Measurements from ENCODE around the gene EHD4. TPM values are rescaled to one million over a fixed set of nuclear protein-coding genes. Genes with fewer than 3 reads are reported as not detected.
A peak's percentile ranks its signal among the peaks of the same experiment; 100 is the strongest.

Gene EHD4
- total RNA-seq, 1 donor from 2014 or later = 64.9 TPM

- H3K4me3 Mint-ChIP-seq (ENCODE audit: unreplicated experiment) = peak overlapping the region; percentile 23
- no peak overlapping the region for H3K27ac Mint-ChIP-seq (ENCODE audit: unreplicated experiment)
- TF ChIP-seq CTCF (IDR thresholded peaks at IDR 0.05; ENCODE audit: unreplicated experiment) = no peak
- peaks cover 64% of the 10 kb centered on the region for H3K36me3 Mint-ChIP-seq (ENCODE audit: low read depth, unreplicated experiment)
- H3K4me1 Mint-ChIP-seq (ENCODE audit: unreplicated experiment) = peaks cover 40% of the 10 kb centered on the region
- no peak for DNase-seq (ENCODE audit: low spot score)
- peaks cover 13% of the 10 kb centered on the region for H3K27me3 Mint-ChIP-seq (ENCODE audit: unreplicated experiment)
- H3K9me3 Mint-ChIP-seq (ENCODE audit: unreplicated experiment) = no peaks in the 10 kb centered on the region
Measured at GRCh38 chr15:41917767-41918430, 54.5 kb downstream of the EHD4 start.

- H3K27me3 Mint-ChIP-seq (ENCODE audit: unreplicated experiment) = peaks cover 11% of the 10 kb centered on the region
- H3K36me3 Mint-ChIP-seq (ENCODE audit: low read depth, unreplicated experiment) = peaks cover 53% of the 10 kb centered on the region
- H3K4me3 Mint-ChIP-seq (ENCODE audit: unreplicated experiment) = no peak overlapping the region
- DNase-seq (ENCODE audit: low spot score) = no peak
- no peak for TF ChIP-seq CTCF (IDR thresholded peaks at IDR 0.05; ENCODE audit: unreplicated experiment)
- H3K4me1 Mint-ChIP-seq (ENCODE audit: unreplicated experiment) = peaks cover 18% of the 10 kb centered on the region
- no peaks in the 10 kb centered on the region for H3K9me3 Mint-ChIP-seq (ENCODE audit: unreplicated experiment)
- no peak overlapping the region for H3K27ac Mint-ChIP-seq (ENCODE audit: unreplicated experiment)
Measured at GRCh38 chr15:41915255-41915994, 56.9 kb downstream of the EHD4 start.

GRCh38 chr15:41914411-41914810, 57.9 kb downstream of the EHD4 start:
- no peak overlapping the region for H3K27ac Mint-ChIP-seq (ENCODE audit: unreplicated experiment)
- peaks cover 18% of the 10 kb centered on the region for H3K4me1 Mint-ChIP-seq (ENCODE audit: unreplicated experiment)
- no peak overlapping the region for H3K4me3 Mint-ChIP-seq (ENCODE audit: unreplicated experiment)
- peaks cover 8% of the 10 kb centered on the region for H3K27me3 Mint-ChIP-seq (ENCODE audit: unreplicated experiment)
- H3K9me3 Mint-ChIP-seq (ENCODE audit: unreplicated experiment) = no peaks in the 10 kb centered on the region
- peaks cover 50% of the 10 kb centered on the region for H3K36me3 Mint-ChIP-seq (ENCODE audit: low read depth, unreplicated experiment)
- TF ChIP-seq CTCF (IDR thresholded peaks at IDR 0.05; ENCODE audit: unreplicated experiment) = no peak
- no peak for DNase-seq (ENCODE audit: low spot score)

- Mint-ChIP-seq H3K4me3 (ENCODE audit: unreplicated experiment) (no peak overlapping the region), H3K27ac (ENCODE audit: unreplicated experiment) (peak overlapping the region; percentile 9), H3K36me3 (ENCODE audit: low read depth, unreplicated experiment) (peaks cover 52% of the 10 kb centered on the region), H3K9me3 (ENCODE audit: unreplicated experiment) (no peaks in the 10 kb centered on the region), H3K27me3 (ENCODE audit: unreplicated experiment) (peaks cover 8% of the 10 kb centered on the region), H3K4me1 (ENCODE audit: unreplicated experiment) (peaks cover 15% of the 10 kb centered on the region)
- DNase-seq (ENCODE audit: low spot score) = no peak
- TF ChIP-seq CTCF (IDR thresholded peaks at IDR 0.05; ENCODE audit: unreplicated experiment) = no peak
Measured at GRCh38 chr15:41913256-41913655, 59.1 kb downstream of the EHD4 start.
